GM19023 (cell line): Measurements from ENCODE around the gene RAB43.
"Not testable (repeated sequence)": the region's sequence is repeated elsewhere in the genome, so short reads cannot be mapped to it uniquely, and the experiment has no call there.

Experiments
- ATAC-seq: cut with Tn5 transposase; IDR thresholded peaks from one replicate; pipeline ENCODE4 v1.9.1; 2021; ENCODE audit warnings: mild to moderate bottlenecking, moderate library complexity; ENCODE audit not compliant: unreplicated experiment

The RAB43 gene

DNA sequence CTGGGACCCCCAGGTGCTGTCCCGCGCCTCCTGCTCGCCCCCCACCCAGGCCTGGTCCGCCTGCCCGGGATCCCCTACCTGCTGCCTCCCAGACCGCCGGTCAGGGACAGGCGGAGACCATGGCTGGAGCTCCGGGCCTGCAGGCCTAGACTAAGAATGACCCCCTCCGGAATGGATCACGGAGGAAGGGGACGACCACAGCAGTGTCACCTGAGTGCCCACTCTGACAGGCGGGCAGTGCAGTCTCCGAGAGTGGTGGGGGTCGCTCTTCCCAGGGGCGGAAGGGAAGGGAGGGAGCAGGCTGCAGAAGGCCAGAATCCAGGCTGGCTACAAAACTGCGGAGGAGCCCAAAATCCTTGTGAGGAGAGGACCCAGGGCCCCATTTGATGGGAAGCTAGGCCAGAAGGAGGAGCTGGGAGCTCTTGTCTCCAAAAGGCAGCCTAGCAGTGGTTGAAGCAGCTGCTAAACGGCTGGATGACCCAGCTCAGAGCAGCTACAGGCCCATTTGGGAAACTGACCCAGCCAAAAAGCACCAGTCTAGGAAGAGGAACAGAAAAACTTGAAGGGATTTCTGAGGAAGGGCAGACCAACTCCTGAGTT, 908 bp upstream of the RAB43 start:
- no peak for ATAC-seq

DNA sequence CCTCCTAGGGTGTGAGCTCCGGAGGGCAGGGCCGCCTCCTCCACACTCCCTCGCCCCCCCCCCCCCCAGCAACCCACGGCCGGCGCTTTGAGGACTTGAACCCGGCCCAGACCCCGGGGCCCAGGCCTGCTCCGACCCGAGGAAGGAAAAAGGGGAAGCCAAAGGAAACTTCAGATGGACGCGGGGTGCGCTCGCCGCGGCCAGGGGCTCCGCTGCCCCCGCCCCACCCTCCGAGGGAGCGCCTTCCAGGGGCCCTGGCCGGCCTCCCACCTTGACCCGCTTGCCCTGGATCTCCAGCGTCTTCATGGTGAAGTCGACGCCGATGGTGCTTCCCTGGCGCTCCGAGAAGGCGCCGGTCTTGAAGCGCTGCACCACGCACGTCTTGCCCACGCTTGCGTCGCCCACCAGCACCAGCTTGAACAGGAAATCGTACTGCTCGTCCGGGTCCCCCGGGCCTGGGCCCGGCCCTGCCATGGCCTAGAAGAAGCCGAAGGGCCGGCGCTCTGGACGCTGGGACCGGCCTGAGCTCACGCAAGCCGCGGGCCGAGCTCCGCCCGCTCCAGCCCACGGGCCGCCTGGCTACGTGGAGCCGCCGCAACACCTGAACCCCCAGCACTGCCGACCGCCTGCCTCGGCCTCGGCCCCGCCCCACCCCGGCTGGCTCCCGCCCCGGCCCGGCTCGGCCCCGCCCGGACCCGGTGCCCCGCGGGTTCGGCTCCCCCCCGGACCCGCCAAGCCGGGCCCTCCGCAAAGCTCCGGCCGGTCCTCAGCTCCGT, 400 bp downstream of the RAB43 start:
- ATAC-seq = peak; percentile 33

- peak; percentile 58 for ATAC-seq
Observed at GRCh38 chr3:129120254-129121004, 1.2 kb downstream of the RAB43 start.

DNA sequence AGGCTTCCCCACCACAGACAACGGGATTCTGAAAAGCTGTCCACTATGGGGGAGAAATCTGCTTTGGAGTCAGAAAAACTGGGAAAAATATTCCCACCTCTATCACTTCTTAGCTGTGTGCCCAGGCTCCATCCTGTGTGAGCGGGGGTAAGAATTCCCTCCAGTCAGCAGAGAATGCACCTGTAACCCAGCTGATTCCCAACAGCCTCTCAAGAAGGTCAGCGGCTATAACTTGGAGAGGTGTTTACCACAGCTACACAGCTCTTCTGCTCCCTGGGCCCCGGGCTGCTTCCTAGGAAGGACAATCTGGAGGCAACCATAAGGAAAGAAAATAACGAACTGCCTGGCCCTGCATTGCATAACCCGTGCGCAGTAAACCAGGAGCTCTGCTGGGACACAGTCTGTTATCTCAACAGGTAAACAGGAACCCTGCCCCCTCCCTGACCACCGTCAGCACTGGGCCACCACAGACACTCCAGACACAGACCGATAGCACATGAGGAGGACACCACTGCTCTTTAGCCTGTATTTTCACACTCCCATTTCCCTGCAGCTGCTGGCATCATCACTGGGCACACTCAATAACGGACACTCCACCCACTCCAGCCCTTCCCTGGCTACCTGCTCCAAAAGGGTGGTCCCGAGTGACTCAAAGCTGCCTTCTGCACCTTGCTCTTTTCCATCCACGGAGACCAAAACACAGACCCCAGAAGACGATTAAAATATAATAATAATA, 2.1 kb downstream of the RAB43 start:
- ATAC-seq = no peak

DNA sequence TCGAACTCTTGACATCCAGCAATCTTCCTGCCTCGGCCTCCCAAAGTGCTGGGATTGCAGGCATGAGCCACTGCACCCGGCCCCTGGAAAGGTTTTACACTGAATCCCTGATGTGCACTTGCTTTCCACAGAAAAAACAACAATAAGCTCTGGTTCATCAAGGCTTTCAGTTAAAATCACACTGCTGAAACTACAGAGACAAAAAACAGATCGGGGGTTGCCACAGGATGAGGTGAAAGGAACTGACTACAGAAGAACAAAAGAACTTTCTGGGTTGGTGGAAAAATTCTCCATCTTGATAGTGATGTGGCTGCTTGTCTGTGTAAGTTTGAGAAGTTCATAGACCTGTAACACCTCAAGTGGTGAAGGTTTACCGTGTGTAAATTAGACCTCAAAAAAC, 2.9 kb downstream of the RAB43 start:
- no peak for ATAC-seq

GRCh38 chr3:129117134-129117533, 4.5 kb downstream of the RAB43 start:
- no peak for ATAC-seq

GRCh38 chr3:129116482-129116946, 5.1 kb downstream of the RAB43 start:
- no peak for ATAC-seq

- no peak for ATAC-seq
Observed at GRCh38 chr3:129114455-129114854, 7.1 kb downstream of the RAB43 start.

- ATAC-seq = no peak
Observed at GRCh38 chr3:129112308-129113052, 9.1 kb downstream of the RAB43 start.

DNA sequence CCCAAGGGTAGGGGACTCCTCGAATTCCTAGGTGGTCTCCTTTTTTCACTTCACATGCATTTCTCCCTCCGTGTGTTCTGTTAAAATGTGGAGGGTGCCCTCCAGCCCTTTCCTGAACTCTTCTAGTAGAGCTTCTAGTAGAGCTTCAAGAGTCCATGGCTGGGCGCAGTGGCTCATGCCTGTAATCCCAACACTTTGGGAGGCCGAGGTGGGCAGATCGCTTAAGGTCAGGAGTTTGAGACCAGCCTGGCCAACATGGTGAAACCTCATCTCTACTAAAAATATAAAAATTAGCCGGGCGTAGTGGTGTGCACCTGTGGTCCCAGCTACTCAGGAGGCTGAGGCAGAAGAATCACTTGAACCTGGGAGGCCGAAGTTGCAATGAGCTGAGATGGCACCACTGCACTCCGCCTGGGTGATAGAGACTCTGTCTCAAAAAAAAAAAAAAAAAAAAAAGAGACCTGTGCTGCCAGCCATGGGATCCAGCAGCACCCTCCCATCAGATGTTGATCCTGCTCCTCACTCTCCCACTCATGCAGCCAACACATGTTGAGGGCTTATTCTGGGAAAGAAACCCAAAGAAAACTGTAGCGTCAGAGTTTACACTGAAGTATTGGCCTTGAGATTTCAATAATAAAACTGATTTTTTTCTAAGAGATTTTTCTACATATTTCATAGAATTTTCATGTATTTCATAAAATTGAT, 10.4 kb downstream of the RAB43 start:
- not testable (repeated sequence) for ATAC-seq

- ATAC-seq = no peak
Observed at GRCh38 chr3:129107793-129108192, 13.8 kb downstream of the RAB43 start.

DNA sequence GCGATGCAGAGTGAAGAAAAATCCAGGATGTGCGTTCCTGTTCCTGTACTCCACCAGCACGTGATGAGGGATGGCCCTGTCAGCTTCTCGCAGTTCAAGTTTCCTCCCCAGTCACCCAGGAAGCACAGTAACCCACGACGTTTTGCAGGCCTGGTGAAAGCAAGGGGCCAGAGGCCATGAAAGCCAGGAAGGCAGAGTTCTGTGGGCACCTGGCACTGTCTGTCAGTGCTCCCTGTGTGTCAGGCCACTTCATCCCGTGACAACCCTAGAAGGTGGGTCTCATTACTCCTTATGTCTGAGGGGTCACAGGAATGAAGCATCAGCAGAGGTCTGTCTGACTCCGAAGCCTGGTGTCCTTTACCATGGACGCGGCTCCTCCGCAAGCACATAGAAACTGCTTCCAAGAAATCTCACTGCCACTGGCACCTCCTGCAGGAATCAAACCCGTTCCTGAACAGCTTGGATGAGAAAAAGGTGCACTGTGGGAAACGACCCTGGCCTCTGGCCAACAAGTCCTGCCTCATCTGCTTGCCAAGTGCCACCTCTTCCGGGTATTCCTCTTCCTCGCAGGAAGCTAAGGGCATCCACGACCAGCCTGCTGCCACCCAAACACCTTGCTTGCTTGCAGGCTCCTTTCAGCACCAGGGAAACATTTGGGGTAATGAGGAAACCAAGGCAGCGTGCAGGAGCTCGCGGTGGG, 14.6 kb downstream of the RAB43 start:
- ATAC-seq = no peak

DNA sequence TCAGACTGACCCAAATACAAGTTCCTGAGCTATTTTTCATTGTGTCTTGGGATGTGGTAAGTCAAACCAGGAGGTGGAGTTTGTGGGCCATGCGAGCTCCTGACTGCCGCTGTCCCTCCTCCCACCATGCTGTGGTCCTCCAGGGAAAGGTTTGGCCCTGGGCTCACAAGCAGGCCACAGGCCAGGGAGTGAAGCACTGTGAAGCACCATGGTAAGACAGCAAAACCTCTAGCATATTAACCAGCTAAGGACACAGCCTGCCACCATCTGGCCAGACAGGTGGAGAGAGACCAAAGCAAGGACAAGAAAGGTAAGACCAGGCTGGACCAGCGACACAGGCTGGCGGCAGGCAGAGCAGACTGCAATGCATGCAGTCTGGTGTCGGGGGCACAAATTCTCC, 15.3 kb downstream of the RAB43 start:
- no peak for ATAC-seq

DNA sequence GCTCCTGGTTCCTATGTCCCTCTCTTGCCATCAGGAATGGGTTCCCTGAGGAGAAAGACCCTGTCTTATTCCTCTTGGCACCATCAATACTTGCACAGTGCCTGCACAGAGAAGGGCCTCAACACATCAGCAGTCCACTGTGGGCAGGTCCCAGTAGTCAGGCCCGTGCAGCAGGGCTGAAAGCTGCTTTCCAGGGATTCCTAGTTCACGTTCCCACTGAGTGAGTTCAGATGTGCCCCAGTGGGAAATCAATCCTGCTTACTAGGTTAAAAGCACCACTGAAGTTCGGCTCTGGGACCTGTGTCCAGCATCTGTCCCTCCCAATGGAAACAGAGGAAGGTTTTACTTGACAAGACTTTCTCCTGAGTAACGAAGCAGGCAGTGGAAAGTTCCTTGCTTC, 15.7 kb downstream of the RAB43 start:
- no peak for ATAC-seq

DNA sequence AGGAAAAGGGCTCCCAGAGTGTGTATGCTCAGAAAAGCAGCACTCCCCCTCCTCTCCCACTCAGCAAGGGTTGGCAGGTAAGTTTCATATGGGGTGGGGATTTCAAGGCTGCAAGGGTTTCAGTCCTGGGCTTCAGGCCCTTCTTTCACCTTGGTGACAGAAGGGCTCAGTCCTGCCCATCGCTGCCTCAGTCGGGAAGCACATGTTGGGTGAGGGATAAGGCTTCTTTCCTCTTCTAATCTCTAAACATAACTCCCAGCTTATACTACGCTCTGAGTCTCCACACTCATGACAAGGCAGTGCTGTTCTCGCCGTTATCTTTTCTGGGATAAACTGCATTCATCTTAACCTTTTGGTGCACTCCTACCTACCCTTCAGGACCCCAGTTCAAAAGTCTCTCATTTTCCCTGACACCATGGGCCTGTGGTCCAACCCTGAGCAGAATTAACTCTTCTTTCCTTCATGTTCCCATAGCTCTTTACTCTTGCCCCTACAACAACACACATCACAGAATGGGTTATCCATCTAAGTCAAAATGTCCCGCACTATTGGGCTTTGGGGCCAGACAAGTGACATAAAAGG, 17.0 kb downstream of the RAB43 start:
- ATAC-seq = no peak

DNA sequence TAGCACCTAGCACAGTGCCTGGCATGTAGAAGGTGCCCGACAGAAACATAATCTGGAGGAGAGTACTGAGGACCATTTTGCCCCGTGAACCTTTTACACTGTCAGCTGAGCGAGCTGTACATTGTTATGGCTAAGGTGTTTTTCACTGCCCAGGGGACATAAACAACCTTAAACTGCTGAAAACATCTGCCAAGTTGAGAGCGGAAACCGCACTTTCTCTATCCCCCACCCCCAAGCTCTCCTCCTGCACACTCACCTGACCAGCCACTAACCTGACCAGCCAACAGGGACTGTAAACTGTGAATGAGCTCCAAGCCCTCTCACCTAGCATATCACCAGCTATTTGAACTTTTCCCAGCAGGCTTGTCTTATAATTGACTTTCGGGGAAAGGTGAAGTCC, 17.6 kb downstream of the RAB43 start:
- ATAC-seq = no peak

DNA sequence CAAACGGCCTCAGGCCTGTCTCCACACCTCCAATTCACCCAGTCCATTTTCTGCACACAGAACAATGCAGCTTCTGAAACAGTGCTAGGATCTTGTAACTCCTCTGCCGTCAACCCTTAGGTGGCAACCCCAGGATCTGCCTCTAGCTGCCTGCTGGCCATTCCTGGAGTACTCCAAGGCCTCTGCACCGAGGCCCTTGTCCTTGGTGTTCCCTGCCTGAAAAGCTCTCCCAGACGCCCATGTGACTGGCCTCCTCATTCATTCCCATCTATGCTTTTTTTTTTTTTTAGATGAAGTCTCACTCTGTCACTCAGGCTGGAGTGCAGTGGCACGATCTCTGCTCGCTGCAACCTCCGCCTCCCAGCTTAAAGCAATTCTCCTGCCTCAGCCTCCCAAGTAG, 18.3 kb downstream of the RAB43 start:
- ATAC-seq = no peak

- ATAC-seq = no peak
Observed at GRCh38 chr3:129101370-129102138, 20.1 kb downstream of the RAB43 start.
